Smooth muscle cell (in vitro differentiated cells): Measurements from ENCODE around the gene ZFAND2B. TPM values are rescaled to one million over a fixed set of nuclear protein-coding genes. Genes with fewer than 3 reads are reported as not detected.

Source experiments
- DNase-seq: peaks from one replicate; lab custom pipeline; 2025; ENCODE audit not compliant: unreplicated experiment; lab: John Stamatoyannopoulos, UW
- H2AFZ ChIP-seq: fragments of 200-600 bp; sonication (generic); 2 replicates; pipeline ENCODE4 v1.6.0; 2016; ENCODE audit warnings: antibody characterized with exemption, low read depth, mild to moderate bottlenecking
- H3F3A ChIP-seq: fragments of 200-600 bp; sonication (generic); 2 replicates; pipeline ENCODE4 v1.6.0; 2017; ENCODE audit warnings: antibody characterized with exemption, low read depth
- H3K27ac ChIP-seq: fragments of 200-600 bp; sonication (generic); 2 replicates; pipeline ENCODE4 v1.5.1; 2016; ENCODE audit warnings: low read depth, mild to moderate bottlenecking
- H3K27me3 ChIP-seq: fragments of 200-600 bp; sonication (generic); 2 replicates; pipeline ENCODE4 v1.6.1; 2016; ENCODE audit warnings: low read depth, mild to moderate bottlenecking
- H3K36me3 ChIP-seq: fragments of 200-600 bp; sonication (generic); 2 replicates; pipeline ENCODE4 v1.5.1; 2016; ENCODE audit warnings: low read depth
- H3K4me1 ChIP-seq: fragments of 200-600 bp; sonication (generic); 2 replicates; pipeline ENCODE4 v1.5.1; 2016; ENCODE audit warnings: low read depth
- H3K4me2 ChIP-seq: fragments of 200-600 bp; sonication (generic); 2 replicates; pipeline ENCODE4 v1.6.0; 2016; ENCODE audit warnings: mild to moderate bottlenecking
- H3K4me3 ChIP-seq: fragments of 200-600 bp; sonication (generic); 2 replicates; pipeline ENCODE4 v1.5.1; 2016; ENCODE audit warnings: mild to moderate bottlenecking
- H3K79me2 ChIP-seq: fragments of 200-600 bp; sonication (generic); 2 replicates; pipeline ENCODE4 v1.6.0; 2016; ENCODE audit warnings: low read depth, mild to moderate bottlenecking
- H3K9ac ChIP-seq: fragments of 200-600 bp; sonication (generic); 2 replicates; pipeline ENCODE4 v1.6.0; 2016; ENCODE audit warnings: low read depth
- H3K9me3 ChIP-seq: fragments of 200-600 bp; sonication (generic); replicated peaks from 2 replicates; pipeline ENCODE4 v1.5.1; 2016; ENCODE audit warnings: low read depth
- H4K20me1 ChIP-seq: fragments of 200-600 bp; sonication (generic); 2 replicates; pipeline ENCODE4 v1.6.0; 2016; ENCODE audit warnings: low read depth
- WGBS: methylation state at CpG from one replicate; pipeline ENCODE4 v1.1.7; 2016; ENCODE audit warnings: low lambda C conversion rate; 5-methylcytosine and 5-hydroxymethylcytosine counted together
- polyA plus RNA-seq: library from polyadenylated mRNA; unstranded; fragments of >200 nt; fragmentation: Nextera tagmentation; extraction: Ambion mirVana; gene quantifications from 2 replicates; pipeline ENCODE4 v1.2.1, GENCODE V29; 2016
- total RNA-seq: library from RNA; depleted of rRNA; stranded (reverse); fragments of >200 nt; gene quantifications from 2 replicates; pipeline ENCODE4 v1.2.3, GENCODE V29; 2014
- TF ChIP-seq, protein P1 (sequence below): fragments of 200-600 bp; sonication (generic); IDR thresholded peaks from 2 replicates; pipeline ENCODE4 v1.5.1; 2017; ENCODE audit warnings: borderline replicate concordance, mild to moderate bottlenecking, antibody characterized with exemption; ENCODE audit not compliant: insufficient read depth, poor library complexity, severe bottlenecking

ZFAND2B gene
- total and polyA plus RNA-seq, 2 experiments from 2014 or later, result 19.1 to 48.3 TPM

DNA sequence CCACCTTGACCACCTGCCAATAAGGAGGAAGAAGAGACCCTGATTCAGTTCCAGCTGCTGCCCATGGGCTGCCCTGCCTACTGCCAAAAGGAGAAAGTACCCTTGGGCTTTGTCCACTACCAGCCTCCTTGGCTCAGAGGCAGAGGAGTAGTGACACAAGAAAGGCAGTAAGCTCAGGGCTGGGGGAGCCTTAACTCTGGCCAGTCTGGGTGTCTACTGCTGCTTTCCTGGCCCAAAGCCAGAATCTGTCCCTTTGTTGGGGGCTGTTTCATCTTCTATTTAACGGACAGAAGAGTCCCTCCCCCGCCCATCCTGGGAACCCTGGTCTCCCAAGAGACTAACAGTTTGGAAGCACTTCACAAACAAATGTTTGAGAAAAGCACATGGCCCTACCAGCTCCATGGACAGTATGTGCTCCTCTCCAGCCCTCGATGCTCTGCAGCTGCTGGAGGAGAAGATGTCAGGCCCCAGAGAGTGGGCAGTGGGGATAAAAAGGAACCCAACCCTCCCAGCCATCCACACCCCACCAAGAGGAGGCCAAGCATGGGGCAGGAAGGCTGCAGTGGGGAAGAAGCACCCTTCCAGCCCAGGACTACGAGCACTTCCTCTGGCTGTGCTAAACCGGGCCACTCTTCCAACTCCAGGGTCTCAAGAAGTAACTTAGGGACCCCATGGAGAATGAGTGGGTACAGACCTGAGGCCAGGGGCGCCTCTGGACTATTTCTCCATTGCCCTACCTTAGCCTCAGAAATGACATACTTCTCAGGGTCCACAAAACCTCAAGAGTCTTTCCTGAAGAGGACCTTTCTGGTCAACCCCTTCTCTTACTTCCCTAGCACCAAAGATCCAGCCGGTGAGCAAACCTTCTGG is 21.7 kb downstream of the ZFAND2B start:
- H3K4me3 ChIP-seq, result peak overlapping the region; percentile 99
- H3K79me2 ChIP-seq, result peaks cover 46% of the 10 kb centered on the region
- H3K27ac ChIP-seq, result peak overlapping the region; percentile 96
- H3K4me2 ChIP-seq, result peak overlapping the region; percentile 99
- TF ChIP-seq, protein P1, sequence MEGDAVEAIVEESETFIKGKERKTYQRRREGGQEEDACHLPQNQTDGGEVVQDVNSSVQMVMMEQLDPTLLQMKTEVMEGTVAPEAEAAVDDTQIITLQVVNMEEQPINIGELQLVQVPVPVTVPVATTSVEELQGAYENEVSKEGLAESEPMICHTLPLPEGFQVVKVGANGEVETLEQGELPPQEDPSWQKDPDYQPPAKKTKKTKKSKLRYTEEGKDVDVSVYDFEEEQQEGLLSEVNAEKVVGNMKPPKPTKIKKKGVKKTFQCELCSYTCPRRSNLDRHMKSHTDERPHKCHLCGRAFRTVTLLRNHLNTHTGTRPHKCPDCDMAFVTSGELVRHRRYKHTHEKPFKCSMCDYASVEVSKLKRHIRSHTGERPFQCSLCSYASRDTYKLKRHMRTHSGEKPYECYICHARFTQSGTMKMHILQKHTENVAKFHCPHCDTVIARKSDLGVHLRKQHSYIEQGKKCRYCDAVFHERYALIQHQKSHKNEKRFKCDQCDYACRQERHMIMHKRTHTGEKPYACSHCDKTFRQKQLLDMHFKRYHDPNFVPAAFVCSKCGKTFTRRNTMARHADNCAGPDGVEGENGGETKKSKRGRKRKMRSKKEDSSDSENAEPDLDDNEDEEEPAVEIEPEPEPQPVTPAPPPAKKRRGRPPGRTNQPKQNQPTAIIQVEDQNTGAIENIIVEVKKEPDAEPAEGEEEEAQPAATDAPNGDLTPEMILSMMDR, result no peak
- WGBS, result 77% methylated on average over 7 of the region's 7 CpGs
- H3K9me3 ChIP-seq, result no peaks in the 10 kb centered on the region
- peaks cover 7% of the 10 kb centered on the region for H3F3A ChIP-seq
- peaks cover 8% of the 10 kb centered on the region for H4K20me1 ChIP-seq
- H3K4me1 ChIP-seq, result peaks cover 18% of the 10 kb centered on the region
- no peak for DNase-seq
- H3K9ac ChIP-seq, result peak overlapping the region; percentile 96
- peaks cover 11% of the 10 kb centered on the region for H3K36me3 ChIP-seq
- no peaks in the 10 kb centered on the region for H3K27me3 ChIP-seq
- H2AFZ ChIP-seq, result no peak overlapping the region

DNA sequence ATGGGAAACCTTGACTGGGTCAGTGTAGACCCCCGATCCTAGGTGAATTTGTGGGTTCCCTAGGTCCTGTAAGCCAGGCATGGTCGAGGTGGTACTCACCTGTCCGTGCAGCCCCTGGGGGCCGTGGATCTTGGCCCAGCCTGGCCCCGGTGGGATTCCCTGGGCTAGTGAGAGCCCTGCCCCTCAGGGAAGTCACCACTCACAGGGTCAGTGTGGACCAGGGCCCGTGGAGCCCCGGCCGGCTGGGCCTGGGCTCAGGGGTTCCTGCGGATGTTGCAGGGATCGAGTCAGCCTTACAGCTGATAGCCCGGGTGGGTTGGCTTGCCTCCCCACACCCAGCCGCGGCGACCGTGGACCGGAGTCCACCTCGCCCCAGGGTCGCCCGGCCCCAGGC is 22.3 kb downstream of the ZFAND2B start:
- H3K9ac ChIP-seq, result peak overlapping the region; percentile 96
- no peaks in the 10 kb centered on the region for H3K27me3 ChIP-seq
- peak overlapping the region; percentile 96 for H3K27ac ChIP-seq
- peak overlapping the region; percentile 50 for H2AFZ ChIP-seq
- no peaks in the 10 kb centered on the region for H3K9me3 ChIP-seq
- WGBS, result 8% methylated on average over 18 of the region's 19 CpGs
- no peak for DNase-seq
- H3K4me1 ChIP-seq, result peaks cover 18% of the 10 kb centered on the region
- peaks cover 8% of the 10 kb centered on the region for H4K20me1 ChIP-seq
- H3F3A ChIP-seq, result peaks cover 7% of the 10 kb centered on the region
- H3K4me3 ChIP-seq, result peak overlapping the region; percentile 99
- H3K79me2 ChIP-seq, result peaks cover 46% of the 10 kb centered on the region
- H3K36me3 ChIP-seq, result peaks cover 13% of the 10 kb centered on the region
- TF ChIP-seq, protein P1, result no peak
- peak overlapping the region; percentile 99 for H3K4me2 ChIP-seq

DNA sequence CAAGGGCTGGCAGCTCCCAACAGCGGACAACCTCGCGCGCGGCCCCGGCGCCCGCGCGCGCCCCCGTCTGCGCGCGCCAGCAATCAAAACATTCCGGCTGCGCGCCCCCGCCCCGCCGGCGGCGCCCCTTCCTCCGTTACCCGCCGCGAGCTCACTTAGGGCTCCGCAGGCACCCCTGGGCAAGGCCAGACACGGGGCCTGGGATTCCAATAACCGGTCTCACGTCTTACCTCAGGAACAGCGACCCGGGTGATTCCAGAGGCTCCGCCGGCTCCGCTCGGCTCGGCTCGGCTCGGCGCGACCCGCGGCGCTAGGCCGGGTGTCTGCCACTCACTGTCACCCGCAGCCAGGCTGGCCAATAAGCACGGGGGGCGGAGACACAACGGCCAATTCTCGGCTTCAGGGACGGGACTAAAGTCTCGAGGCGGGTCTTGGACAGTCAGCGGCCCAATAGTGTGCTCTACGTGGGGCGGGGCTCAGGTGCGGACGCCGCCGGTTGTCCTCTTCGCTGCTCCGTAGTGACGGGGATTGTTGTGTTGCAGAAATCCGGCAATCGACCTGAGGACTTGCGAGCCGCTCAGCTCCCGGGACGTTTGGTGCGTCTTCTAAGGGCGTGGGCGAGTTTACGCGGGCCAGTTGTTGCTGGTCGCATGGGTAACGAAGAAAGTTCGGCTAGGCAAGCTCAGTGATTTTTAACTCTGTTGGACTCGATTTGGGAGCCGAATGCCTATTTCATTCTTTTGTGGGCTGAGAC is 22.9 kb downstream of the ZFAND2B start, which contains the start of the genes ANKZF1 and ATG9A:
TSS of gene ANKZF1 (plus strand) at position 502 of the 754 bp plus-strand sequence. CDS start 452 bp downstream, outside the sequence.
TSS of gene ATG9A (minus strand) at position 332 of the 754 bp plus-strand sequence. CDS start 1,612 bp downstream, outside the sequence.
- WGBS, result 1% methylated on average over 56 of the region's 80 CpGs
- Histone ChIP-seq H3K4me3 (peak within 1 kb of the TSS; percentile 99), H3K79me2 (peaks cover 46% of the 10 kb centered on the region)

More for the DNA sequence above, 22.9 kb downstream of the ZFAND2B start, which contains the start of the genes ANKZF1 and ATG9A:
- TF ChIP-seq, protein P1, result no peak
- Histone ChIP-seq H3K27ac (peak within 1 kb of the TSS; percentile 96), H3K27me3 (no peaks in the 10 kb centered on the region), H3F3A (peaks cover 7% of the 10 kb centered on the region), H3K4me2 (peak within 1 kb of the TSS; percentile 99), H4K20me1 (peaks cover 8% of the 10 kb centered on the region), H3K9ac (peak within 1 kb of the TSS; percentile 96), H2AFZ (peak within 1 kb of the TSS; percentile 50), H3K9me3 (no peaks in the 10 kb centered on the region), H3K36me3 (peaks cover 19% of the 10 kb centered on the region), H3K4me1 (peaks cover 18% of the 10 kb centered on the region)
- peak; percentile 87 for DNase-seq
